Neural crest cell (in vitro differentiated cells): ENCODE measurements around the gene SUPV3L1. TPM values are rescaled to one million over a fixed set of nuclear protein-coding genes. Genes with fewer than 3 reads are reported as not detected.

Source experiments
- DNase-seq: peaks from one replicate; pipeline ENCODE4 v3.0.0; 2021; ENCODE audit warnings: low read depth, mixed read lengths, low spot score
- H3K27ac Mint-ChIP-seq: one replicate; pipeline ENCODE4 v1.8.0; 2021; ENCODE audit warnings: mild to moderate bottlenecking, mixed read lengths; ENCODE audit not compliant: unreplicated experiment
- H3K27me3 Mint-ChIP-seq: 2 replicates; pipeline ENCODE4 v1.8.0; 2021; ENCODE audit warnings: low read depth, mild to moderate bottlenecking, mixed read lengths
- H3K36me3 Mint-ChIP-seq: 2 replicates; pipeline ENCODE4 v1.8.0; 2021; ENCODE audit warnings: low read depth, mild to moderate bottlenecking, mixed read lengths
- H3K4me1 Mint-ChIP-seq: 2 replicates; pipeline ENCODE4 v1.8.0; 2021; ENCODE audit warnings: mixed read lengths
- H3K4me3 Mint-ChIP-seq: one replicate; pipeline ENCODE4 v1.8.0; 2021; ENCODE audit warnings: mild to moderate bottlenecking, mixed read lengths
- H3K9me3 Mint-ChIP-seq: 2 replicates; pipeline ENCODE4 v1.8.0; 2021; ENCODE audit warnings: mixed read lengths
- CTCF ChIP-seq: fragments of 200-600 bp; sonication (generic); conservative IDR thresholded peaks from 2 replicates; pipeline ENCODE4 v1.5.0; 2021; ENCODE audit warnings: antibody characterized with exemption, mild to moderate bottlenecking
- total RNA-seq: library from RNA; stranded (reverse); gene quantifications from 2 replicates; pipeline ENCODE4 v1.2.1, GENCODE V29; 2021

Gene SUPV3L1
- total RNA-seq, 1 donor from 2014 or later = 39.4 TPM

- TF ChIP-seq CTCF = no peak
- no peaks in the 10 kb centered on the region for H3K36me3 Mint-ChIP-seq
- DNase-seq = no peak
- no peaks in the 10 kb centered on the region for H3K27me3 Mint-ChIP-seq
- H3K4me1 Mint-ChIP-seq = peaks cover 22% of the 10 kb centered on the region
- H3K9me3 Mint-ChIP-seq = no peaks in the 10 kb centered on the region
- no peak overlapping the region for H3K27ac Mint-ChIP-seq
- H3K4me3 Mint-ChIP-seq = no peak overlapping the region
These were observed 59.1 kb downstream of the SUPV3L1 start for GRCh38 chr10:69239136-69239535.

GRCh38 chr10:69239816-69240434 lies 59.9 kb downstream of the SUPV3L1 start:
- no peaks in the 10 kb centered on the region for H3K36me3 Mint-ChIP-seq
- H3K4me3 Mint-ChIP-seq = no peak overlapping the region
- no peak for TF ChIP-seq CTCF
- no peak for DNase-seq
- H3K9me3 Mint-ChIP-seq = no peaks in the 10 kb centered on the region
- no peaks in the 10 kb centered on the region for H3K27me3 Mint-ChIP-seq
- peaks cover 22% of the 10 kb centered on the region for H3K4me1 Mint-ChIP-seq
- no peak overlapping the region for H3K27ac Mint-ChIP-seq

- Mint-ChIP-seq H3K36me3 (no peaks in the 10 kb centered on the region), H3K4me1 (peaks cover 22% of the 10 kb centered on the region), H3K27ac (no peak overlapping the region), H3K4me3 (no peak overlapping the region), H3K27me3 (no peaks in the 10 kb centered on the region), H3K9me3 (no peaks in the 10 kb centered on the region)
- no peak for TF ChIP-seq CTCF
- DNase-seq = no peak
These were observed 60.4 kb downstream of the SUPV3L1 start for GRCh38 chr10:69240455-69240854.

GRCh38 chr10:69241575-69241974 lies 61.5 kb downstream of the SUPV3L1 start:
- H3K27ac Mint-ChIP-seq = no peak overlapping the region
- H3K9me3 Mint-ChIP-seq = no peaks in the 10 kb centered on the region
- H3K4me3 Mint-ChIP-seq = no peak overlapping the region
- no peaks in the 10 kb centered on the region for H3K36me3 Mint-ChIP-seq
- no peak for TF ChIP-seq CTCF
- no peaks in the 10 kb centered on the region for H3K27me3 Mint-ChIP-seq
- peaks cover 22% of the 10 kb centered on the region for H3K4me1 Mint-ChIP-seq
- DNase-seq = no peak

- Mint-ChIP-seq H3K4me1 (peaks cover 22% of the 10 kb centered on the region), H3K4me3 (no peak overlapping the region), H3K27me3 (no peaks in the 10 kb centered on the region), H3K36me3 (no peaks in the 10 kb centered on the region), H3K27ac (no peak overlapping the region), H3K9me3 (no peaks in the 10 kb centered on the region)
- no peak for DNase-seq
- TF ChIP-seq CTCF = no peak
These were observed 62.2 kb downstream of the SUPV3L1 start for GRCh38 chr10:69242040-69242851.
